Amygdala (tissue), 56 donors: ENCODE measurements around the gene NRAP.

ENCODE experiments used
- DNase-seq, 56 donors: peaks; one replicate each; lab custom pipeline; 2025; lab: John Stamatoyannopoulos, UW

NRAP gene

GRCh38 chr10:113566888-113567287 lies 97.0 kb downstream of the NRAP start:
- no peak for DNase-seq

GRCh38 chr10:113565364-113565763 lies 98.5 kb downstream of the NRAP start:
- DNase-seq, result no peak

- peak in 52 of 56 donors; percentile 6 to 78 (median 42) for DNase-seq
These were observed 100.3 kb downstream of the NRAP start for GRCh38 chr10:113563306-113564088.

GRCh38 chr10:113562704-113563103 lies 101.1 kb downstream of the NRAP start:
- no peak for DNase-seq

- DNase-seq, result no peak
These were observed 101.8 kb downstream of the NRAP start for GRCh38 chr10:113562069-113562468.

- DNase-seq, result no peak
These were observed 102.6 kb downstream of the NRAP start for GRCh38 chr10:113561214-113561613.

GRCh38 chr10:113560071-113560470 lies 103.8 kb downstream of the NRAP start:
- DNase-seq, result no peak

- DNase-seq, result no peak
These were observed 105.9 kb downstream of the NRAP start for GRCh38 chr10:113557903-113558321.

- DNase-seq, result no peak
These were observed 106.4 kb downstream of the NRAP start for GRCh38 chr10:113557424-113557862.

GRCh38 chr10:113555751-113556150 lies 108.1 kb downstream of the NRAP start:
- DNase-seq, result no peak

- DNase-seq, result no peak
These were observed 108.6 kb downstream of the NRAP start for GRCh38 chr10:113555245-113555644.

- no peak for DNase-seq
These were observed 109.6 kb downstream of the NRAP start for GRCh38 chr10:113554214-113554613.

- no peak for DNase-seq
These were observed 110.7 kb downstream of the NRAP start for GRCh38 chr10:113553149-113553548.

GRCh38 chr10:113552701-113553100 lies 111.1 kb downstream of the NRAP start, which contains the start of gene HABP2:
Gene HABP2 (plus strand): TSS chr10:113553053. CDS start chr10:113553122, 69 bp downstream.
- DNase-seq, result no peak

GRCh38 chr10:113552014-113552413 lies 111.8 kb downstream of the NRAP start:
- DNase-seq, result no peak

- no peak for DNase-seq
These were observed 113.5 kb downstream of the NRAP start for GRCh38 chr10:113550365-113550764.

- no peak for DNase-seq
These were observed 114.0 kb downstream of the NRAP start for GRCh38 chr10:113549856-113550255.

- no peak for DNase-seq
These were observed 116.4 kb downstream of the NRAP start for GRCh38 chr10:113547426-113547825.

GRCh38 chr10:113544392-113544791 lies 119.4 kb downstream of the NRAP start:
- no peak for DNase-seq

GRCh38 chr10:113543107-113543955 lies 120.5 kb downstream of the NRAP start:
- DNase-seq, result no peak

- no peak for DNase-seq
These were observed 122.3 kb downstream of the NRAP start for GRCh38 chr10:113541549-113541927.
